ENCODE measurements around the gene ARID1B. TPM values are rescaled to one million over a fixed set of nuclear protein-coding genes. Genes with fewer than 3 reads are reported as not detected.

The ARID1B gene
- polyA plus RNA-seq, 10 donors: 53.5 to 73.2 (median 62.9) TPM

DNA sequence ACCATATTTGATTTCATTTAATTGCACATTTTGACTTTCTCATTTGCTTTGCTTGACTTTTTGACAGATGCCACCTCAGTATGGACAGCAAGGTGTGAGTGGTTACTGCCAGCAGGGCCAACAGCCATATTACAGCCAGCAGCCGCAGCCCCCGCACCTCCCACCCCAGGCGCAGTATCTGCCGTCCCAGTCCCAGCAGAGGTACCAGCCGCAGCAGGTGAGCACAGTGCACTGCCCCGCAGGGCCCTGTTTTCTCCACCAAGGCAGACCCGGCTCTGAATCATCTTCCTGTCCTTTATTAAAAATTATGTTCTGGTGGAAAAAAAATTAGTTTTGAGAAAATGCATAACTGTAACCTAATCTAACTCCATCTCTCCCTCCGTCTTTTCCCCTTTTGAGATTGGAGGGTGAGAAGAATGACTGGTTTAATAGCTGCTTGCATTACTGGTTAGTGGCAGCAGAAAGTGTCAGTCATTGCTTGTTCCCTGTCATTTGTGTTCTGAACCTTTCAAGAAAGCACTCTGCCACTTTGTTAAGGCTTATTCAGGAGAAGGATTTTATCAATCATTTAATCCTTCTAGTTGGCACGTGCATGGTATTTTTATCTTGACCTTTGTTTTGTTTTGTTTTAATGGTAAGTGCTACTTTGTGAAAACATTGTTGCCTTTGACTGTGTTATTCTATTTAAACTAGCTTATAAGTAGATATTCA is 124.3 kb downstream of the ARID1B start:
- DNase-seq: no peak

DNA sequence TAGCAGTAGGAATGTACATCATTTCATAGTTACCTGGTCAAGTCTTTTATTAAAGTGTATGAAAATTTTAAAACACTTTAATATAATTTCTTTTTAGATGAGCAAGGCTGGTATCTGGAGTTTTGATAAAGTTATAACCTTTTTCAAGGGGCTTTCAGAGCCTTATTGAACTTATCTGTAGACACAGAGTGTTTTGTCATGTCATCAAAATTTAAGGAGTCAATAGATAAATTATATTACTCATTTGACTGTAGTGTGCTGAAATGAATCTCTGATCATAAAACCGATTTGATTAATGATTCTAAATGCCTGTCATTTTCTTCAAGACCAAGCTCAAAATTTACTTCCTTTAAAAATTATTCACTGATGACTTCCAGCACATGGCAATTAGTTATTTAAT is 125.6 kb downstream of the ARID1B start:
- DNase-seq: no peak

DNA sequence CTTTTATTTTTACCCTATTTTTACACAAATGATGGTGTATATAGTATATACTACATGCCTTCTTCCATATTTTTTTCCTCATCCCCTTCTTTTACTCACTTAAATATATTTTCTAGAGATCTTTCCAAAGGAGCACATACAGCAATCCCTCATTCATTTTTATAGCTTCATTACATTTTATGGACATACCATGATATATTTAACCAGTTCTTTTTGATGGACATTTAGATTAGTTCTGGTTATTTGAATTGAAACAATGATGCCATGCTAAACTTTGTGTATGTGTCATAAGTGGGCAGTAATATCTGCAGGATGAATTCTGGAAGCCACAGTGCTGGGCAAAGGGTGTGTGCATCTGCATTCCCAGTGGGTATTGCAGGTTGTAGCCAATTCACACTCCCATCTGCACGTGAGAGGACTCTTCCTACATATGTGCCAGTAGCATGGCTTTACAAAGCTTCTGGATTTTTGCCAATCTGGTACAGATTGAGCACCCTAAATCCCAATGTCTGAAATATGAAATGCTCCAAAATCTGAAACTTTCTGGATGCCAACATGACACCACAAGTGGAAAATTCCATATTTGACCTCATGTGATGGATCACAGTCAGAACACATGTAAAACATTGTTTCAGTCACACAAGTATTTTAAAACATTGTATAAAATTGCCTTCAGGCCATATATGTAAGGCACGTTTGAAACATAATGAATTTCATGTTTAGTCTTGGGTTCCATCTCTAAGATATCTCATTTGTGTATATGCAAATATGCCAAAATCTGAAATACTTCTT is 127.2 kb downstream of the ARID1B start:
- no peak for DNase-seq

DNA sequence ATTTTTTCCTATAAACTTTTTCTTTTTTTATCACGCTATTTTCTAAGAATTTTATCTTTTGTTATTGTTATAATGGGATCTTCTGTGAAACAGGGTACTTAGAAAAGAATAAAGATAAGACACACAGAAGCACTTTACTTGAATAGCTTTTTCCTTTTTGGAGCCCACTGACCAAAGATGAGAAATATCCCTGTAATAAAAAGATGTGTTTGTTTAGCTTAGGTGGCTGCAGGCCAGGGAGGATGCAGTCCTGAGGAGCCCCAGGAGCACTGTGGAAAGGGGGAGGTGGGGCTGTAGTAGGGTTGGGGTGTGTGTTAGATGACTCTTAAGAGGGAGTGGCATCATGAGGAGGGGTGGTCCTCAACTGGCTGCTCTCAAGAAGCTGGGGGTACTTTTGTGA is 128.6 kb downstream of the ARID1B start:
- no peak for DNase-seq

DNA sequence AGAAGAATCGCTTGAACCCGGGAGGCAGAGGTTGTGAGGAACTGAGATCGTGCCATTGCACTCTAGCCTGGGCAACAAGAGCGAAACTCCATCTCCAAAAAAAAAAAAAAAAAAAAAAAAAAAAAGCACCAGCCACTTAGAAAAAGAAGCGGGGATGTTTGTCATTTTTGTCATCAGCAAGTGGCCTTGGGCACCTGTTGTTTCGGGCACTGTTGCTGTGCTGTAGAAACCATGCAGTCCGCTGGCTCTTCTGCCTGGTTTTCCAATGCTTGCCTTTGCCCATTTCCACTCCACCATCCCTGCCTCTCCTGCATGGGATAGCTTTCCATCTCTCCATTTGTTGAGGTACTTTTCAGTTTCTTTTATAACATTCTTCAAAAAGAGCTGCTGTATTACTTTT is 129.3 kb downstream of the ARID1B start:
- DNase-seq: peak in 1 of 3 donors; percentile 10

DNA sequence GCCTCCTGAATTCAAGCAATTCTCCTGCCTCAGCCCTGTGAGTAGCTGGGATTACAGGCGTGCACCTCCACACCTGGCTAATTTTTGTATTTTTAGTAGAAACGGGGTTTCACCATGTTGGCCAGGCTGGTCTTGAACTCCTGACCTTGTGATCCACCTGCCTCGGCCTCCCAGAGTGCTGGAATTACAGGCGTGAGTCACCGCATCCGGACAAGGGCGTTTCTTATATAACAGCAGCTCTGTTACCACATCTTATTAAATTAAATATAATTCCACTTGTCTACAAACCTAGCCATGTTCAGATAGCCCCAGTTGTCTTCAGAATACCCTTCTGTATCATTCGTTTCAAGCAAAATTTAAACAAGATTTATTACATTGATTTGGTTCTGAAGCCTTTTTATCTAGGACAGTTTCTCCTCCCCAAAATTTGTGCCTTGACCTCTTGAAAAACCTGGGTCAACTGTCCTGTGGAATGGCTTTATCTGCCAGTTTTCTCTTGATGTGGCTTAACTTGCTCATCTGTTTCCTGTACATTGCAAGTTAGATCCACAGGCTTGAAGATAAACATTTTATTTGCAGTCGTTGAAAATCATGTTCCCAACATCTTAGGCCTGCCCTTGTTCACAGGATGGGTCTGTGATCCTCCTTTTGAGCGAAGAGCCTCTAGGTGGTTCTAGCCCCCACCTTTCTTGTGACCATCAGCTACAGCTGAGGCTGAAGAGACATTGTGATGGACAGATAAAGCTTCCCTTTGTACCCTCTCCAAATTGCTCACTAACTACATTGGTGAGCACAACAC is 132.2 kb downstream of the ARID1B start:
- no peak for DNase-seq

DNA sequence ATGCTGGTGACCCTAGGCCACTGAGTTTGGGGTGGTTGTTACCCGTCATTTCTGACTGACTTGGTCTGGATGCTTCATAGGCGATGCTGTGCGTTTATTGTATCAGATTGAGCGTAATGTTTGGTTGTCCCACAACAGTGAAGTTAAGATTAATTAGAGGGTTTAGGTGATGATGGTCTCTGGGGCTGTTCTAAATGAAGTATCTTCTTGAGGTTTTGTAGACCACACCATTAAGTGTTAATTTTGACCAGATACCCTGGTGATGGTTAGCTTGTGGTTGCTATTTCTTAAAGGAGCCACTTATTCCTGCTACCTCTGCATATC is 132.8 kb downstream of the ARID1B start:
- no peak for DNase-seq

DNA sequence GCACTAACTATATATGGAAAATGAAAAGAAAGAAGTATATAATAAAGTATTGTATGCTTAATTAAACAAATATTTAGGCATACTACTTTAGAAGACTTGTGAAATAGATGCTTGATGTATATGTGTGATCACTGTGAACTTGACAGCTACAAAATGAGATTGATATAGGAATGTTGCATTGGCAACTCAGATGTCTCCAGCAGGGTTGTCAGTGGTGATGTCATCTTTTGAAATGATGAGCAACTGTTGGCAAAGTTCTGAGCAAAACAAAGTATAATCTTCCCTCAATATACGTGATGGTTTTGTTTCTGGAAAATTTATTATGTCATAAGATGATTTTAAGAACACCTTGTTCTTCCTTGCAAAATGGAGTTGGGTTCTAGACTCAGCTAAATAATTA is 133.8 kb downstream of the ARID1B start:
- DNase-seq: no peak

DNA sequence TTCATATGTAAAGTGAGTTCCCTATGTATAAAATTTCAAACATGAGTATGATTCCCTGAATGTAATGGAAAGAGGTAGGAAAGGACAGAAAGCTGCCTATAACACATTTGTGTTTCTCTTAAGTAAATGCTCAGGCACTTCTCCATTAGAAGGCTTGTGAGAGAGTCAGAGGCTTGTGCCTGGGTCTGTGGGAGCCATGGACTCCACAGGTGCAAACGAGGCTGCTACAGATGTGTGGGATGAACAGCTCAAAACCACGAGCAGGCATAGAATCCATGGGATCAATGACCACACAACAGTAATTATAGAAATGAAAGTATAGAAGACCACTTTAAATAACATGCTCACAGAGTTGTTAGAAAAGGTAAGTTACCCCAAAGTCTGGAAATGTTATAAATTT is 134.4 kb downstream of the ARID1B start:
- no peak for DNase-seq

DNA sequence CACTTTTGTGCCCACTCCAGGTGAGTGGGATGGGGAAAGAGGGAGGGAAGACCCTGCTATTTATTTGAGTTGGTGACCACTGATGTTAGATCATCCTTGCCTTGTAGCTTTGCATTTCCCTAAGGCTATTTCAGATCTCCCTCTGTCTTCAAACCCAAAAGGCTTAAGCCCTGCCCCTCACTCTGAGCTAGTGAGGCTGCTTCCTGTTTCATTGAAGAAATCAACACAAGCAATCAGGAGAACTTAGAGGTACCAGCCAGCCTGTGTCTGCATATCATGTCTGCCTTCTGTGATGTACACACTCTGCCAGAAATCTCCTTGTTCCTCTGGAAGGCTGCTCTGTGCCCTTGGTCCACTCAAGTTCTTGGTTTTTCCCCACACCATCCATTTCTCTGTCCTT is 135.3 kb downstream of the ARID1B start:
- DNase-seq: no peak

DNA sequence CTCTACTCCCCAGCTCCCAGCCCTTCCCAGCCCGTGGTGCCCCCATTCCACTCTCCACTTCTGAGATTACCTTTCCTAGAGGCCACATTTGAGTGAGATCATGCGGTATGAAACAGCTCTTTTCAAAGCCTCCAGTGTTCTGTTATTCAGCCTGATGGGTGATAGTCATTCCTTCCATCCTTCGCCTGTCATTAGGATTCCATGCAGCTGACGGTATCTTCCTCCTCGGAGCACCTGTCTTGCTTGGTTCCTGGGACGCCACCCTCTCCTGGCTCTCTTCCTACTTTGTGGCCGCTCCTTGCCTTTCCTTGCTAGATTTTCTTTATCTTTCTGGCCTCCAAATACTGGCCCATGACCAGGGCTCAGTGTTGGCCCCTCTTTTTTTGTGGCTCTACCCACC is 137.0 kb downstream of the ARID1B start:
- no peak for DNase-seq

DNA sequence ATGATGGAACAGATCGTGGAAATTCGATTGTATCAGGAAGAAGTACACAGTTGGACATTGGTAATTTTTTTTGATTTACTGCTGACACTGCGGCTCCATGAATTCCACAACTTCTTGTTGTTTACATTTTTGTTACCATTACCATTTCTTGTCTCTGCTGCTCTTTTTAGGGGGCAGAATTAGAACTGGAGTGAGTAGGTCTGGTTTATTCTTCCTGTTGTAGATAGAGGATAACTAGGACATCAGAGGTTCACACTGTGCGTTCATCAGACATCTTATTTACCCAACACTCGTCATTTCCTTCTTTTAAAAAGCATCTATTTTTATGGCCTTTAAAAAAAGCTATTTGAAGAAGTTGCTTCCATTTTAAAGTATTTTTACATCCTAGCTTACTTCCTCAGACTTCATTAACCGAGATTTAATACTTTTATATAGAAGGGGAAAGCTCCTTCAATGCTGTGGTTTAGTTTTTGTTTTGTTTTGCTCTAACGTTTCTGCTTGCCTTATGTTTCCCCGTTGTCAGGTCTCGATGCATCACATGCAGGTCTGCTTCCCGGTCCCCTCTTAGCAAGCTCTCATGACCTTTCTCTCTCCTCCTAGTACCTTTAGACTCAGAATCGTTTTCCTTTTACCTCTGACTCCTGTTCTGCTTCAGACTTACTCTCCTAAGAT is 139.1 kb downstream of the ARID1B start:
- DNase-seq: no peak

DNA sequence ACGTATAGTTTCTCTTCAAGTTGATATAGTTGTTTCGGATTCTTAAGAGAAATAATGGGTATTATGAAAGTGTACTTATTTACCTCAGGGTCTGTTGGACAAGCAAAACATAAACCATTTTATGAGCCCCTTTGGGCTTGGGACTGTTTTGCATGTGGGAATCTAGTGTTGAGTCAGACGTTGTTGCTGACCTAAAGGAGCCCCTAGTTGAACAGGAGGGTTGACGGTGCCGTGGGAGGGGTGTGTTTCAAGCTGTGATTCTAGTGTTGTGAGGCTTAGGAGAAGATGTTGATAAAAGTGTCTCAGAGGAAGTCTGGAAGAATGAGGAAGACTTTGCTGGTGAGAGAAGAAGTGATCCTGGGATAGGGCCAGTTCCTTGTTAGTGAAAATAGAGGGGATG is 140.0 kb downstream of the ARID1B start:
- no peak for DNase-seq

DNA sequence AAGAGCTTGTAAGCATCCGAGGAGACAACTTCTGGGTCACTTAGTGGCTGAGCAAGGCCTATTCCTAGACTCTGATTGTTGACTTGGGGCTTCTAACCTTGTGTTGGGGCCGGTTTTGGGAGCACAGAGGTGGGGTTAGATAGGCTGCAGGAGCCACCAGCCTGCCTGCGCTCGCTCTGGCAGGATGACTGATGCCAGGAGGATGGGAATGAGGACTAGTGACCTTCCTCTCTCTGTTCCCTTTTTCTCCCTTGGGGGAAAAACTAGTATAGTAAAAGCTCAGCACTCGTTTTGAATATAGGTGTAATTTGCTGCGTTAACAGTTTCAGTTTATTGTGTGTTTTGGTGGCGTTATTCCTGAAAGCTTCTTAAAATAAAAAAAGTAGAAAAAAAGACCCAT is 141.5 kb downstream of the ARID1B start:
- DNase-seq: no peak

DNA sequence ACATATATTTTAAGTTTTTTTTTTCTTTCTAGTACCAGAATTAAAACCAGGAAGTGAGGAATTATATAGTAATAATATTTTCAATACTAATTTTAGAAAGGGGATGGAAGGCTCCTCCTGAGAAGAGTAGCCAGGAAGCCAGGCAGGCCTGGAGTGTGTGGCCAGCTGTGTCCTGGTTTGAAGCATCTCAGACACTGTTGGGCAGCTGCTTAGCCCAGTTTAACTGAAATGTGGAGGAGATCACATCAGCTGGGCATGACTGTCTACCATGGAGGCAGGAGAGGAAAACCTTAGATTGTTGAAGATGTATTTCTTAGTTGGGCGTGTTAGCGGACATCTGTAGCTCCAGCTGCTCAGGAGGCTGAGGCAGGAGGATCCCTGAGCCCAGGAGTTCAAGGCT is 142.2 kb downstream of the ARID1B start:
- no peak for DNase-seq

DNA sequence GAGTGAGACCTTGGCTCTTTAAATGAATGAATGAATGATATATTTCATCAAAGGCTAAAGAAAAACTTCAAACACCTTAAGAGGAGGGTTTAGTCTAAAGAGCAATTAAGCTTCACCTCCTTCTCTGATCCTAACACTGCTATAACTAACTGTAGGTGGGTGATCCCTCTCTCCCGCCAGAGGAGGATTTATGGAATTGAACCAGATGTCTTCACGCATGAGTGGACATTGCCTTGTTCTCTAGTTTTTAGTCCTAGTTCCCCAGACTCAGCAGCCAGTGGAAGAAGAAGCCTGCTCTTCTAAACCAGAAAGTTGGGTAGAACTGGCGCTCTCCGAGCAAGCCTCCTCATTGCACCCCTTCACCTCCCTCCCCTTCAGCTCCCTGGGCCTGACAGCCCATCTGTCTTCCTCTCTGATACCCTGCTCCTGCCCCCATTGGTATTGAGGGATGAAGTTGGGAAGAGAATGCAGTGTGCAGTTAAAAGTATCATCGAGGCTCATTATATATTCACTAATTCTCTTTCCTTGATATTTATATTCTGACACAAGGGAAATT is 142.7 kb downstream of the ARID1B start:
- DNase-seq: no peak

DNA sequence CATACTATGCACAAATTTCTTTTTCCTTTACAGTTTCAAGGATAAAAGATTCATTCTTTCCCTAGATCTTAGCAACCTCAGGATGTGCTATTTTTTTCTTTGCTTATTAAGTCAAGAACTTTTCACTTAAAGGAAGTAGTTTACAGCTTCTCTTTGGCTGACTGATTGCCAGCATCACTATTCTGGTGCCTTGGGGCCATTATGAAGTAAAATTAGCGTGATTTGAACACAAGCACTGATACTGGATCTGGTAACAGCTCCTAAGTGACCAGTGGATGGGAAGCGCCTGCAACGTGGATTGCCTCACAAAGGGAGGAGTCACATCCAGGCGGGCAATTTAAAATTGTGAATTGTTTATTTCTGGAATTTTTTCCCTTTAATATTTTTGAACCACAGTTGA is 147.1 kb downstream of the ARID1B start:
- DNase-seq: no peak

DNA sequence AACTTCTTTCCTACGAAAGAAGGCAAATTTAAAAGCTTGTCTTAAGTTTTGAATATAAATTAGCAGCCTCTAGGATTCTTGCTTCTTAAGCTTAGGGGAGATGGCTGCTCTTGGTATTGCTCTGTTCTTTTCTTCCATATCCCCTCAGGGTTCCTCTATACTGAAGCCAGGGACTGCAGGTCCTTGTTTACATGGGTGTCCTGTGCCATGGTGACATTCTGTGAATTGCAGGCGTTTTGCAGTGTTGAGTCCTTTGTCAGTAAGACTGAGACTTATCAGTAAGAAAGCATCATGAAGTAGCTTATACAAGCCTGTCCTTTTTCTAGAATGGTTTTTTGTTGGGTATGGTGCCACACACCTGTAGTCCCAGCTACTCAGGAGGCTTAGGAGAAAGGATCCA is 147.8 kb downstream of the ARID1B start:
- no peak for DNase-seq

DNA sequence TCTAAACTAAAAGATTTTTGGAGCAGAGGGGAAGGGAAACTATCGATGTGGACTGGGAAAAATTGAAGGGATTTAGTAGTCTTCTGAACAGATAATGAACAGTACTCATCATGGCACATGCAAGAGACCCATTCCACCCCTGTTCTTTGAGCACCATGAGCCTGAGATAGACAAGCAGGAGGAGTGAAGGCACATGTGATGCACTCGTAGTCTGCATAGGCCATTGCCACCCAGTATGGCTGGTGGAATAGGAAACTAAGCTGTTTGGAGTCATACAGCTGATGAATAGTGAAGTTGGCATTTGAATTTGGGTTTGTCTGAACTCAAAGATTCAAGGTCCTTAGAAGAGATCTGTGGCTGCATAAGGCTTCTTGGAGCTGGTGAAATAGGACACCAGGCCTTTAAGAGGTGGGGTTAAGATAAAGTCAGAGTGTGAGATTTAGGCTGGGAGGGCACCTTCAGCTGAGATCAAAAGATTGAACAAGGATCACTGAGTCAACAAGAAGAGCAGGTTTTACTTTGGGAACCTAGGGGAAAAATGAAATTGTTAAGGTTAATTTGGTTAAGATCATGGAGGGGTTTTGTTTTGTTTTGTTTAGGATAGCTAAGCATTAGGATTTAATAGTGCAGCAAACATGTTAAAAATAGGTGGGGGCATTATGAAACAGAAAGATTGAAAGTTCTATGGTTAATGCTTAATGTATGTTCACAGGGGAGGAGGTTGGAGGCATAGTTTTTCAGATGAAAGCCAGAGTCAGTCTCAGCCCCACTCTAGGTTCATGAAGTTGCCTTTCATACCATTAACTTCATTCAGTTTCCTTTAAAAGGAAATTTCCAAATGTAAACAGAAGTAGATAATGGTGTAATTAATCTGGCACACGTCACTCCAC is 148.8 kb downstream of the ARID1B start:
- no peak for DNase-seq

DNA sequence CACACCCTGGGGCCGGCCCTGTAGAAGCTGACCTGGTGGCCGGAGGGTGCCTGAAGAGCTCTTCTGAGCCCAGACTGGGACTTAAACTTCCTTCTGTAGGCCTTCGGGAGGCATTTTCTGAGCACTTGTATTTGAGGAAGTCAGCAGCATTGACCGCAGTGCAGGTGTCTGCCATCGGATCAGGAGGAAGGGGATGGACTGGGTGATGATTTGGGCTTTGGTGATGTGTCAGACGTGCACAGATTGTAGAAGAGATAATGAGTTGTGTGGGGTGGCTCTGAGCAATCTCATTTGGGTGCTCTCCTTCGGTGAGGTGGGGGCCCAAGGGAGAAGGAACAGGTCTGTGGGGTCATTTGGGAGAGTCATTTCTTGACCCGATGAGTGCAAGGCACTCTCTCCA is 150.9 kb downstream of the ARID1B start:
- no peak for DNase-seq

DNA sequence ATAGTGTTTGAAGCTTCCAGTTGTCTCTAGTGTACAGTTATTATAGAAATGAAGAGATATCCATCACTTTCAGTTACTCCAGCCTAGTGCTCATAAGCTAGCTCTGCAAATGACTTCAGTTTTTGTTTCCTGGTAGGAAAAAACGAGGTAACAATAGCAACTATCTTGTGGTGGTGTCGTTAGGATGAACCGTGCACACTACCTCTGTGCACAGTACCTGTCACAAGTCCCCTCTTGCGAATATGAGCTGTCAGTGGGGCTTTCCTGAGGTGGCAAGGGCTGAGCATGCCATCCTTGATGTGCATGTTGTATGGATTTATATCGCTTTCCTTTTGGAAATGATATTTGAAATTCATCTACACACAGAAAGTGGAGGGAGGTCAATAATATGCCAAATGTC is 151.8 kb downstream of the ARID1B start:
- DNase-seq: no peak

Measured in muscle of back (tissue), 11 donors.